Tibial nerve (tissue), 4 donors: Measurements from ENCODE around the gene RHAG.

Source experiments
- EP300 ChIP-seq, 2 donors: sonication (generic); formaldehyde crosslinking; IDR thresholded peaks; one replicate each; pipeline ENCODE4 v1.6.1; 2017; ENCODE audit warnings: antibody characterized with exemption in 2 of 2, mild to moderate bottlenecking in 1 of 2
- TF ChIP-seq, protein P1 (sequence below), 5 experiments: fragments of 200-600 bp in 3 of 5; fragments of 450-650 bp in 2 of 5; sonication (generic) in 3 of 5; IDR thresholded peaks; one replicate each; pipeline ENCODE4 v1.5.1; 2016 to 2019; ENCODE audit warnings: antibody characterized with exemption in 5 of 5, mild to moderate bottlenecking in 3 of 5, moderate library complexity in 2 of 5

DNA sequence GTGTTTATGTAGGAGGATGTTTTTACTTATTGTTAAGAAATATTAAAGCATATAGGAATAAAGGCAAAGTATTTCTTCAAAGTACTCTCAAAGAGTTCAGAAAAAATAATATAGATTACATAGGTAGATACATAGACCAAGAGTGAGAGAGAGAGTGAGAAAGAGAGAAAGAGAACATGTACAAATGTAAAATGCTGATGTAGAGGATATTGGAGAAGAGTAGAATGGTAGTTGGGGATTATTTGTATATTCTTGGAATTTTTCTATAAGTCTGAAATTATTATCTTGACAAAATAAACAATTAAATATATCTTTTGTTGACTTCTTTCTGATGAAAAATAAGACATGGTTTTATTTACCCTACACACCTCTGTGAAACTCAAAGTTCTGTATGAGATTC, 57.0 kb downstream of the RHAG start:
- no peak for TF ChIP-seq EP300 (IDR thresholded peaks at IDR 0.05)
- TF ChIP-seq, protein P1, sequence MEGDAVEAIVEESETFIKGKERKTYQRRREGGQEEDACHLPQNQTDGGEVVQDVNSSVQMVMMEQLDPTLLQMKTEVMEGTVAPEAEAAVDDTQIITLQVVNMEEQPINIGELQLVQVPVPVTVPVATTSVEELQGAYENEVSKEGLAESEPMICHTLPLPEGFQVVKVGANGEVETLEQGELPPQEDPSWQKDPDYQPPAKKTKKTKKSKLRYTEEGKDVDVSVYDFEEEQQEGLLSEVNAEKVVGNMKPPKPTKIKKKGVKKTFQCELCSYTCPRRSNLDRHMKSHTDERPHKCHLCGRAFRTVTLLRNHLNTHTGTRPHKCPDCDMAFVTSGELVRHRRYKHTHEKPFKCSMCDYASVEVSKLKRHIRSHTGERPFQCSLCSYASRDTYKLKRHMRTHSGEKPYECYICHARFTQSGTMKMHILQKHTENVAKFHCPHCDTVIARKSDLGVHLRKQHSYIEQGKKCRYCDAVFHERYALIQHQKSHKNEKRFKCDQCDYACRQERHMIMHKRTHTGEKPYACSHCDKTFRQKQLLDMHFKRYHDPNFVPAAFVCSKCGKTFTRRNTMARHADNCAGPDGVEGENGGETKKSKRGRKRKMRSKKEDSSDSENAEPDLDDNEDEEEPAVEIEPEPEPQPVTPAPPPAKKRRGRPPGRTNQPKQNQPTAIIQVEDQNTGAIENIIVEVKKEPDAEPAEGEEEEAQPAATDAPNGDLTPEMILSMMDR (IDR thresholded peaks at IDR 0.05) = no peak
